GM19438 (cell line): ENCODE results near the gene ZFAND3.

ENCODE experiments used
- ATAC-seq: cut with Tn5 transposase; IDR thresholded peaks from one replicate; pipeline ENCODE4 v1.9.1; 2021; ENCODE audit warnings: low read depth; ENCODE audit not compliant: unreplicated experiment

Gene ZFAND3

GRCh38 chr6:37794825-37795224, 24.7 kb upstream of the ZFAND3 start:
- no peak for ATAC-seq

DNA sequence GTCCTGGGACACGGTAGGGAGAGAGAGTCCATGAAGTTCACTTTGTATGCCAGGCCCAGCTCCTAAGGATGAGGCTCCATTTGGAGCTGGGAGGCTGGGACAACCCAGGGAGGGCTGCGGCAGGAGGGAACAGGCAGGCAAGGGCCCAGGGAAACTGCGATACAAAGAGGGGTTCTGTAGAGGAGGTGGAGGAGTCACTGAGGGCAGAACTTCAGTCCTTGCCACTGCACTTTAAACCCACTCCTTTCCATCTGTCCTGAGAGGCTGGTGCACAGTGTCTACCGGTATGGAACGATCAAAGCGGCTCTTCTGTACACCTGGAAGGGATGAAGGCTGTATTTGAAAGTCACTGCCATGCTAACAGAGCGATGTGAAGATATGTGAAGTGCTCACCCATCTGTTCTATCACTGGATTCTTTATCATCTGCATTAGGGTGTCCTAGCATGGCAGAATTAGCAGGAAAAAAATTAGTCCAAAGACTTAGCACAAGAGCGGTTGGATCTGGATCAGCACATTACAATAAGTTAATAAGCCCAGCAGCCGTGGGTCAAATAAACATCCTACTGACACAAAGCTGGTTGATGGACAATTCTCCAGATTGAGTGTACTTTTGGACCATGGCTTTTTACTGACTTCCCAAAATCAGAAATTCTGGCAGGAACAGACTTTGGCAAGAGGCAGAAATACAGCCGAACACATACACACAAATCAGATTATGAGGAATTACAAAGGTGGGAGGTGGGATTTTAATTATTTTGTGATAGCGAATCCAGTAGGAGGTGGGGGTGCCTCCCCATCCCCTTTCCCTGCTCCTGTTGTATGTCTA, 20.9 kb upstream of the ZFAND3 start:
- ATAC-seq: no peak

GRCh38 chr6:37799263-37799644, 20.3 kb upstream of the ZFAND3 start:
- ATAC-seq: no peak

DNA sequence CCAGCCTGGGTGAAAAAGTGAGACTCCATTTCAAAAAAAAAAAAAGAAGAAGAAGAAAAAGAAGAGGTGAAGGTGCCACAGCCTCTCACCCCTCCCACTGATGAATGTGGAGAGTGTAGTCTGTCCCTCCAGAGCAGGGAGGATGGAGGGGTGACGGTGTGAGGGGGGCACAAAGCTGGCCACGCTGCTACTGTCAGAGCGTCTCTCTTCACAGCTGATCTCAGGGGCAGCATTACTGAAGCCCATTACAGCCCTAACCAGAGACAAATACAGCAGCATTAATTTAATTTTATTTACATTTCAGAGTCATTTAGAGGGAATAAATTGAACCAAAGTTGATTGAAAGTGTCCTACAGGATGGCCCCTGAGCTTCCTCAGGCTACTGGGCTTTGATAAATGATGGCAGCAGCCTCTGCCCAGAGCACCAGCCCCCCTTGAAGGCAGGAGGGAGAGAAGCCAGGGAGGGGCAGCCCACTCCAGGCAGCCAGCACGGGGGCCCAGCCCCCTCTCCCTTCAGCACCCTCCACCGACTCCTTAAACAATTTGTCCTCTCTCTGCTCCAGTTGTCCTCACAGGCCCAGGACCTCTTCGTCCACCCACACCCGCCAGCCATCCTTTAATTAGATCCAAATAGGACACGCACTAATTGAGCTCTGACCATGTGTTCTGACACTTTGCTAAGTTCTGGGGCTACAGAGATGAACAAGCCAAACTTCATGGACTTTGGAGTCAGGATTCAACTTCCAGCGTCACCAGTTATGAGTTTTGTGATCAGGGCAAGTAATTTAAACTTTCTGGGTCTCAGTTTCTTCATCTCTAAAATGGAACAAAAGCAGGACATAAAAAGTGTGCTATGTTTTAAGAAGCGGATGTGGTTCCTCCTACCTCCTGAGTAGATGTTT, 18.6 kb upstream of the ZFAND3 start:
- no peak for ATAC-seq

DNA sequence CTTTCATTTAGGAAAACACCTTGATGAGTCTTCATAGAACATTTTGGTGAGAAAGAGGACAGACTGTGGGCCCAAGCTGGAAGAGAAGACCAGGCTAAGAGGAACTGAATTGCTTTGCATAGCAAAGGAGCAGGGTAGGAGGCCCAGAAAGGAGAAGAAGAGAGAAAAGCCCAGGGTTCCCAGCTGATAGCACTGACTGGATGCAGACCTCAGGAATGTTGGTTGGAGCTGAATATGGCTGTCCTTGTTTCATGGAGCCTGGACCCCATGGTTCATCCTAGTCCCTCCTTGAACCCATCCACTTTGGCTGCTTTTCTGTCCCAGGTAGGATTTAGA, 18.0 kb upstream of the ZFAND3 start:
- no peak for ATAC-seq

DNA sequence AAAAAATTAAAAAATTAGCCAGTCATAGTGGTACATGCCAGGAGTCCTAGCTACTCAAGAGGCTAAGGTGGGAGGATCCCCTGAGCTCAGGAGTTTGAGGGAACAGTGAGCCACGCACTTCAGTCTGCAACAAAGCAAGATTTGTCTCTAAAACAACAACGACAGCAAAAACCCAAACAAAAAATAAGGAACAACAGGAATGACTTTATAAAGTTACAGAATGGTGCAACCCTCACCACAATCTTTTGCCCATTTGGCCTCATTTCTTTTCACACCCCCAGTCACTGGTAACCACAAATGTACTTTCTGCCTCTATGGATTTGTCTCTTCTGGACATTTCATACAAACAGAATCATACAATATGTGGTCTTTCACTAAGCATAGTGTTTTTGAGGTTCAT, 16.7 kb upstream of the ZFAND3 start:
- ATAC-seq: no peak

DNA sequence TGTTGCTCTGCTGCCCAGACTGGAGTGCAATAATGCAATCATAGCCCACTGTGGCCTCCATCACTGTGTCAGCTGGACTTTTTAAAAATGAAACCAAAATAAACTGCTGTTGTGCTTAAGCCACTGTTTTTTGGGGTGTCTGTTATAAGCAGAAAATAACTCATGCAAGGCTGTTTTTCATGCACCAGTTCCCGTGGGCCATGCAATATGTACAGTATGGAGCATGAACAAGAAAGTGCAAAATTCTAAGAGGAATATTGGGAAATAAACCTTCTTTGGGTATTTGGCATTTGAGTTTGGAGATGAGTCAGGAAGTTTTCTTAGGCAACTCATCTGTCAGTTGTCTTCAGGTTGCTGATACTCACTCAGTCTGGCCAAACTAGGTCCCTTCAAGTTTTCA, 14.9 kb upstream of the ZFAND3 start:
- no peak for ATAC-seq

DNA sequence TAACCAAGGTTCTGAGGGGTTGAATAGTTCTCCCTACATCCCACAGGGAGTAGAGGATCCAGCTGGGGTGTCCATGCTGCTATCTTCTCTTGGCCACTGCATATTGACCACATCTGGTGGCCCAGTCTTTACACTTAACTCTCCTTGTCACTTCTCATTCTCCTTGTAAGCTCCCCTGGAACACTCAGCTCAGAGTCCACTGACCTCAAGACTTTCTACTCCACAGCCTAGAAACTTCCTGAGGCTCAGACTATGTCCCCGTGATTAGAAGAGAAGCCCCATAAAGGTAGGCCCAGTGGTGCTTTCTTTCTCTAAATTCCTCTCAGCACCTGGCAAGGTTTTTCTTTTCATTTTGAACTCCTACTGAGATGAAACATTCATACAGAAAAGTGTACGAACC, 13.3 kb upstream of the ZFAND3 start:
- no peak for ATAC-seq

GRCh38 chr6:37807656-37808055, 11.9 kb upstream of the ZFAND3 start:
- no peak for ATAC-seq

- no peak for ATAC-seq
Measured at GRCh38 chr6:37809197-37809543, 10.4 kb upstream of the ZFAND3 start.

- no peak for ATAC-seq
Measured at GRCh38 chr6:37812841-37813240, 6.7 kb upstream of the ZFAND3 start.

DNA sequence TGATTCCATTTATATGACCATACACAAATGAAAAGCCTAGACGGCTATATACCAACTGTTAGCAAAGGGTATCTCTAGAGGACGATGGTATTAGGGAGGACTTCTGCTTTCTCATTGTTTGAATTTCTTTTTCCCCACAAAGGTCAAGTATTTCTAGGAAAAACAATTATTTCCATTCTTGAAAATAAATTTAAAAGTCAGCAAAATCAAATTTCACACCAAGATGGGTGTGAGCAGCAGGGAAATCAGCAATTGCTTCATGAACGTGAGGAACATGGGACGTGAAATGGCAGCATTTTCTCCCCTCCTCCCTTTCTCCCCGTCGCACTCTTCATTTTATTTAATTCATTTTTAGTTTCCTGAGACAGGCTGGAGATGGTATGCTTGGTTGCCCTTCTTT, 5.2 kb upstream of the ZFAND3 start:
- ATAC-seq: no peak

GRCh38 chr6:37816599-37817375, 2.7 kb upstream of the ZFAND3 start:
- ATAC-seq: no peak

- peak; percentile 68 for ATAC-seq
Measured at GRCh38 chr6:37818536-37819176, 871 bp upstream of the ZFAND3 start.

GRCh38 chr6:37819802-37820717, 533 bp downstream of the ZFAND3 start:
- ATAC-seq: no peak

GRCh38 chr6:37820718-37821079, 1.2 kb downstream of the ZFAND3 start:
- no peak for ATAC-seq

DNA sequence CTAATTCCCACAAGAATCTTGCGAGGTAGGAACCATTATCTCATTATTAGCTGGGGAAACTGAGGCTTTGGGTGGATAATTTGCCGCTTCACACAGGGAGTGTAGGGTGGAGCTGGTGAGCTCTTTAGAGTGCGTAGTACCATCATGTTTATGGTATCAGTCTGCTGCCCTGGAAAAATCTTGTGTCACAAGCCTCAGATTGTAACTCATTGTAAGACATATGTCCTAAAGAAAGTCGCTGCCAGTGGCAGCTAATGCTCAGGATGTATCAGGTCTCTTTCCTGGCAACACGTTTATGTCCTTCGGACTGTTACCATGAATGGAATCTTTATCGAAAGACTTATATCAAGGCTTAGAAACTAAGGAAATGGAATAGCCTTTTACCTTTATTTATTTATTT, 1.9 kb downstream of the ZFAND3 start:
- ATAC-seq: no peak

DNA sequence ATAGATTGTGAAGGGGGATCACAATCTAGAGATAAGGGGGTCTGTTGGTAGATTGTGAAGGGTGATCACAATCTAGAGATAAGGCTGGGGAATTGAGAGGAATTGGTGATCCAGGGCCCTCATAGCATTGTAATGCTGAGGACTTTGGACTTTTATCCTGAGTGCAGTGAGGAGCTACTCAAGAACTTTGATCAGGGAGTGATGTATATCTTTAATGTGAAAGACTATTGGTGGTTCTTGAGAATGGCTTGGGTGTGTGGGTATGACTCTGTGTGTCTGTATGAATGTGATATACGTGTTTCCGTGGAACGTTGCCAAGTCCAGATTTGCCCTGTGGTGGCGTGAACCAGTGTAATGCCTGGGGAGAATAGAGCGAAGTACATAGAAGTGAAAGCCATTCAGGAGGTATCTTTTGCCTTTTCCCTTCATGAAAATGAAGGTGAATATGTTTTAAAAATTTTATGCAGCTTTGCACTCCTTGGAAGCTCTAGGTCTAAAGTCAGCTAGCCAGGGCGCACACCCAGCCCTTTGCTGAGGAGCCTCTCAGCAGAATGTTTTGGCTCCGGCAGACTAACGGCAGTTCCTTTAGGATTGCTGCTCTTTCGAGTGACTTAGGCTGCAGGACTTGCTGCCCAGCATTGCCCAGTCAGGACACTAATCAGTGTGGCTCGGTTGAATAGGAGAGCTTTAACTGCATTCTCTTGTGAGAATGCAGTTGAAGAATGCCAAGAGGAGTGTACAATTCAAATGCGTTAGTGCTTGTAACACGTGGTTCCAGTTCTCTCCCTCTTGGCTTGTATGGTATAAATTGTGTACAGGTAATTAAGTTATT, 3.5 kb downstream of the ZFAND3 start:
- ATAC-seq: no peak

DNA sequence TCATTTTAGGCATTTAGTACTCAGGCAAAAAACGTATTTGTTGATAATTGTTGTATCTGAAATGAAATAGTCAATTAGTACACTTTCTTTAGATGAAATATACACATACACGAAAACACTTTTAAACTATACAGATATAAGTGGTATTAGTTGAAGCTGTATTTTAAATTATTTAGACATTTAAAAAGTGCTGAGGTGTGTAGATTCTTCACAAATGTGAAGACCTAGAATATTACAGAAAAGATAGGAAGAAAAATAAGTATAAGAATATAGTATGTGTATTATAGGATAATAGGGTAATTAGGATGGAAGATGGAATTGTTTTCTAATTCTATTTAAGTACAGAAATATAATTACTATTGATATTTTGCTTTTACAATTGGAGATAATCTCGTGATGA, 4.6 kb downstream of the ZFAND3 start:
- ATAC-seq: no peak
